Spleen (tissue), 11 donors: ENCODE results near the gene ARFIP1. TPM values are rescaled to one million over a fixed set of nuclear protein-coding genes. Genes with fewer than 3 reads are reported as not detected.

Experiments used
- DNase-seq: peaks from one replicate; pipeline ENCODE4 v3.0.0-alpha.2; 2020
- H3K27ac ChIP-seq, 8 donors: fragments of 200-600 bp; sonication (generic) in 7 of 8; 1 replicate in 4 of 8; 2 replicates in 4 of 8; pipeline versions ENCODE4 v1.5.0 to v1.8.0; 2016 to 2021; ENCODE audit warnings: inconsistent platforms in 4 of 8, mild to moderate bottlenecking in 4 of 8, moderate library complexity in 1 of 8
- H3K27me3 ChIP-seq, 7 donors: fragments of 200-600 bp; sonication (generic) in 6 of 7; replicated peaks in 1 of 7; 1 replicate in 4 of 7; 2 replicates in 3 of 7; pipeline versions ENCODE4 v1.5.0 to v1.8.0; 2016 to 2021; ENCODE audit warnings: inconsistent platforms in 3 of 7, mild to moderate bottlenecking in 1 of 7
- H3K36me3 ChIP-seq, 6 donors: fragments of 200-600 bp; sonication (generic) in 5 of 6; 1 replicate in 4 of 6; 2 replicates in 2 of 6; pipeline versions ENCODE4 v1.5.0 to v1.8.0; 2016 to 2021; ENCODE audit warnings: inconsistent platforms in 2 of 6
- H3K4me1 ChIP-seq, 6 donors: fragments of 200-600 bp; sonication (generic) in 5 of 6; 1 replicate in 3 of 6; 2 replicates in 3 of 6; pipeline versions ENCODE4 v1.5.0 to v1.8.0; 2016 to 2021; ENCODE audit warnings: inconsistent platforms in 3 of 6
- H3K4me3 ChIP-seq, 8 donors: fragments of 200-600 bp; sonication (generic) in 7 of 8; 1 replicate in 4 of 8; 2 replicates in 4 of 8; pipeline versions ENCODE4 v1.5.0 to v1.8.0; 2016 to 2021; ENCODE audit warnings: inconsistent platforms in 4 of 8, mild to moderate bottlenecking in 4 of 8, moderate library complexity in 2 of 8
- H3K9me3 ChIP-seq, 8 donors: fragments of 200-600 bp; sonication (generic) in 7 of 8; 1 replicate in 4 of 8; 2 replicates in 4 of 8; pipeline versions ENCODE4 v1.5.0 to v1.8.0; 2016 to 2021; ENCODE audit warnings: inconsistent platforms in 4 of 8
- CTCF ChIP-seq, 11 experiments: fragments of 200-600 bp in 7 of 11; fragments of 450-650 bp in 4 of 11; sonication (generic) in 4 of 11; IDR thresholded peaks in 8 of 11; conservative IDR thresholded peaks in 3 of 11; 1 replicate in 7 of 11; 2 replicates in 4 of 11; pipeline versions ENCODE4 v1.4.0 to v1.8.0; 2016 to 2021; ENCODE audit warnings: antibody characterized with exemption in 11 of 11, inconsistent platforms in 4 of 11, mild to moderate bottlenecking in 1 of 11
- POLR2A ChIP-seq, 3 donors: fragments of 450-650 bp; IDR thresholded peaks; one replicate each; pipeline ENCODE4 v1.5.1; 2017; ENCODE audit warnings: antibody characterized with exemption in 3 of 3, mild to moderate bottlenecking in 1 of 3
- POLR2AphosphoS5 ChIP-seq, 3 donors: sonication (generic); formaldehyde crosslinking; IDR thresholded peaks; one replicate each; pipeline ENCODE4 v1.5.1; 2017; ENCODE audit warnings: antibody characterized with exemption in 3 of 3
- WGBS, 5 donors: extraction: QIAGEN DNeasy Blood & Tissue Kit in 3 of 5; methylation state at CpG; one replicate each; pipeline versions ENCODE4 v1.1.5 to v1.1.7; 2013 to 2018; 5-methylcytosine and 5-hydroxymethylcytosine counted together
- intact Hi-C: fragments of 100-400 bp; cut with DNase I; formaldehyde crosslinking; loops from one replicate; pipeline ENCODE4 v1.15.0; 2023; ENCODE audit warnings: low total_unique reads
- polyA plus RNA-seq, 3 donors: library from polyadenylated mRNA; stranded (reverse); fragments of 200-250 nt; gene quantifications; one replicate each; pipeline ENCODE4 v1.2.1, GENCODE V29; 2013
- total RNA-seq, 7 donors: library from RNA; depleted of rRNA in 3 of 7; stranded (reverse); fragments of >200 nt in 3 of 7; fragmentation: NEBNext Ultra II Directional in 4 of 7; extraction: Animal tissue kit (Norgen Biotek cat#: 25700) in 4 of 7; gene quantifications; one replicate each; pipeline versions ENCODE4 v1.1.0 to v1.2.1, GENCODE V29; 2016 to 2021
- donor health status: healthy with polysubstance abuse.
- donor health status: DM: no; HTN: no; CAD: no; lungs with moderate emphysema.
- donor health status: DM: no; HTN: no; CAD: no.
- donor health status: Bipolar disorder and iron deficiency.
- donor health status: healthy.
- donor health status: DM: no; HTN: no; CAD: no.
- donor health status: DM: yes; HTN: yes; CAD: no.

The ARFIP1 gene
- total and polyA plus RNA-seq, 10 donors: 13.9 to 35.0 (median 26.8) TPM

- Histone ChIP-seq H3K9me3 (no peaks in the 10 kb centered on the region), H3K27ac (no peak overlapping the region), H3K27me3 (no peaks in the 10 kb centered on the region), H3K36me3 (peaks cover 0 to 11% (median 0%) of the 10 kb centered on the region in 6 donors), H3K4me1 (peaks cover 0 to 26% (median 10%) of the 10 kb centered on the region in 6 donors), H3K4me3 (no peak overlapping the region)
- DNase-seq: no peak
- no peak for TF ChIP-seq POLR2AphosphoS5 (IDR thresholded peaks at IDR 0.05)
- no peak for TF ChIP-seq CTCF (IDR thresholded peaks at IDR 0.05 in 8 of 11, conservative IDR thresholded peaks at IDR 0.05 in 3 of 11)
- intact Hi-C loops: no loop called here
- 90 to 97% (median 92%) methylated on average over 2 of the region's 2 CpGs for WGBS, 5 donors
These were observed 167.6 kb downstream of the ARFIP1 start for GRCh38 chr4:152947311-152947710.

GRCh38 chr4:152949930-152950329 lies 170.2 kb downstream of the ARFIP1 start:
- Histone ChIP-seq H3K4me3 (no peak overlapping the region), H3K9me3 (no peaks in the 10 kb centered on the region), H3K27ac (no peak overlapping the region), H3K27me3 (no peaks in the 10 kb centered on the region), H3K36me3 (peaks cover 0 to 6% (median 0%) of the 10 kb centered on the region in 6 donors), H3K4me1 (peaks cover 0 to 9% (median 2%) of the 10 kb centered on the region in 6 donors)
- TF ChIP-seq POLR2A (IDR thresholded peaks at IDR 0.05): no peak
- 73 to 91% (median 79%) methylated on average over 8 of the region's 8 CpGs for WGBS, 5 donors
- no peak for DNase-seq
- intact Hi-C loops: loop anchor here (10.0 kb wide), 1 partner anchor 175 kb away; no protein-coding TSS in a partner anchor

- peaks cover 0 to 4% (median 0%) of the 10 kb centered on the region in 6 donors for H3K4me1 ChIP-seq
- no peaks in the 10 kb centered on the region for H3K27me3 ChIP-seq
- H3K9me3 ChIP-seq: no peaks in the 10 kb centered on the region
- no peak for DNase-seq
- WGBS, 5 donors: 73 to 90% (median 87%) methylated on average over 10 to 11 of the region's 11 CpGs
- intact Hi-C loops: loop anchor here (10.0 kb wide), 1 partner anchor 174 kb away; no protein-coding TSS in a partner anchor
- H3K4me3 ChIP-seq: no peak overlapping the region
- TF ChIP-seq POLR2AphosphoS5 (IDR thresholded peaks at IDR 0.05): no peak
- no peak for TF ChIP-seq CTCF (IDR thresholded peaks at IDR 0.05 in 8 of 11, conservative IDR thresholded peaks at IDR 0.05 in 3 of 11)
- TF ChIP-seq POLR2A (IDR thresholded peaks at IDR 0.05): no peak
- peaks cover 0 to 6% (median 0%) of the 10 kb centered on the region in 6 donors for H3K36me3 ChIP-seq
- no peak overlapping the region for H3K27ac ChIP-seq
These were observed 170.9 kb downstream of the ARFIP1 start for GRCh38 chr4:152950402-152951274.

- intact Hi-C loops: loop anchor here (10.0 kb wide), 1 partner anchor 173 kb away; no protein-coding TSS in a partner anchor
- no peak for DNase-seq
- 71 to 81% (median 77%) methylated on average over 3 of the region's 3 CpGs for WGBS, 5 donors
These were observed 171.6 kb downstream of the ARFIP1 start for GRCh38 chr4:152951348-152951747.

More at GRCh38 chr4:152951348-152951747, 171.6 kb downstream of the ARFIP1 start:
- Histone ChIP-seq H3K9me3 (no peaks in the 10 kb centered on the region), H3K4me3 (no peak overlapping the region), H3K36me3 (peaks cover 0 to 6% (median 0%) of the 10 kb centered on the region in 6 donors), H3K27ac (no peak overlapping the region), H3K27me3 (no peaks in the 10 kb centered on the region), H3K4me1 (peaks cover 0 to 3% (median 0%) of the 10 kb centered on the region in 6 donors)
- TF ChIP-seq POLR2A (IDR thresholded peaks at IDR 0.05) (no peak), POLR2AphosphoS5 (IDR thresholded peaks at IDR 0.05) (no peak), CTCF (IDR thresholded peaks at IDR 0.05 in 8 of 11, conservative IDR thresholded peaks at IDR 0.05 in 3 of 11) (no peak)
